GM21529 (cell line): ENCODE data around the gene CYP46A1.
"Not testable (repeated sequence)": the region's sequence is repeated elsewhere in the genome, so short reads cannot be mapped to it uniquely, and the experiment has no call there.

ENCODE experiments used
- ATAC-seq: cut with Tn5 transposase; IDR thresholded peaks from one replicate; pipeline ENCODE4 v1.9.1; 2021; ENCODE audit not compliant: unreplicated experiment

The CYP46A1 gene

DNA sequence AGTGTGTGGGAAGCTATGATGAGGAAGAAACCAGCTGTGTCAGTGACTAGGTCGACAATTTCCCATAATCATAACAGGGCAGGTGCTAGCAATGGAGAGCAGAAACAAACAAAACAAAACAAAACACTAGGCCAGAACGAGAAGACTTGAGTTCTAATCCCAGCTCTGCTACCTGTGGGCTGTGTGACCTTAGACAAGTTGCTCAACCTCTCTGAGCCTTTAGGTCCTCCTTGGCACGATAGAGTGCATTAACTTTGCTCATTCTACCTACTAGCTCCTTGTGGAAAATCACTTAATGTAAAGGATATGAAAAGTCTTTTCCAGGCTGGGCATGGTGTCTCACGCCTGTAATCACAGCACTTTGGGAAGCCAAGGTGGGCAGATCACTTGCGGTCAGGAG is 27.9 kb upstream of the CYP46A1 start:
- ATAC-seq = no peak

DNA sequence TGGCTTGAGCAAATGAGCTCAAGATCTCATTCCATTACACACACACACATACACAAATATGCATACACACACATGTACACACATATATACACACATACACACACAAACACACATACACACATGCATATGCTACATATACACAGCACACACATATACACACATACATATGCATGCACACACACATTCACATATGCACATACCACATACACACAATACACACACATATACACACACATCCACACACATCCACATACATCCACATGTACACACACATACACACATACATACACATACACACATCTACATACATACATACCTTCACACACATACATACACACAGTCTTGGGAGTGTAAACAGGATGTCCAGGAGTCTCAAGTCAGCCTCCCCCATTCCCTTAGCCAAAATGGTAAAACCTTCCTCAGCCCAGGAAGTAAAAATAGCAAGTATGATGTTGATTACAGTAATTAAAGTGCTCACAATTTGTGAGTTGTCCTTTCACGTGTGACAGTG is 26.4 kb upstream of the CYP46A1 start:
- ATAC-seq = no peak

DNA sequence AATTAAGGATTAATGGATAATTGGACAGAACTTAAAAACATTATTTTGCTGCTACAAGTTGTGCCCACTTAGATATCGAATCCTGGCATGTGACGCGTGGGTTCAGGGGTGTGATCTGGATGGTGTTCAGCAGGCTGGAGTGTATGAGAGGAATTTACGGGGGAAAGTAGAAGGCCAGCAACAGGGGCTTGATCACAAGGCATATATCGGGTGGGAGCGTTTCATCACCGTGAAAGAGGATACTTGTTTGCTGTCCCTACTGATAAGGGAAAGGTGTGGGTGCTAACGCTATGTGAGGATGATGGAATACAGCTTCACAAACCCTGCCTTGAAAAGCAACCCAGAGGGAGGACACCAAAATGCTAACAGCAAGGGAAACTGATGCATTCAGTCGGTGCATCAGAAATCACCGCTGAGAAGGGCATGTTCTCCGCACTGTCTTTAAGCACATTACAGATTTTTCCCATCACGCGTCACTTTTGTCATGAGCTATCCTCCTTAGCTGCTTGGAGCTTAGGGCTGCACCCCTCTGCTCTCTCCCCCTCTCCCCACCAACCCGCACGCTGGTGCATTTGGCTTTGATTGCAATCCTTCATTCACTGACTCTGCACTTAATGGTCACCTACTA is 25.8 kb upstream of the CYP46A1 start:
- ATAC-seq = no peak

DNA sequence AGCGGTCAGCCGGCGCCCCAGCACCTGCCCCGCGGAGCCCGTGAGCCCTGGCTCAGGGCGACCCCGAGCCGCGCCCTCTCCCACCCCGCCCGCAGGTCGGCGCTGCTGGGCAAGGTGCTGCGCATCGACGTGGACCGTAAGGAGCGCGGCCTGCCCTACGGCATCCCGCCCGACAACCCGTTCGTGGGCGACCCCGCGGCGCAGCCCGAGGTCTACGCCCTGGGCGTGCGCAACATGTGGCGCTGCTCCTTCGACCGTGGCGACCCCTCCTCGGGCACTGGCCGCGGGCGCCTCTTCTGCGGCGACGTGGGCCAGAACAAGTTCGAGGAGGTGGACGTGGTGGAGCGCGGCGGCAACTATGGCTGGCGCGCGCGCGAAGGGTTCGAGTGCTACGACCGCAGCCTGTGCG is 24.8 kb upstream of the CYP46A1 start:
- ATAC-seq = no peak

DNA sequence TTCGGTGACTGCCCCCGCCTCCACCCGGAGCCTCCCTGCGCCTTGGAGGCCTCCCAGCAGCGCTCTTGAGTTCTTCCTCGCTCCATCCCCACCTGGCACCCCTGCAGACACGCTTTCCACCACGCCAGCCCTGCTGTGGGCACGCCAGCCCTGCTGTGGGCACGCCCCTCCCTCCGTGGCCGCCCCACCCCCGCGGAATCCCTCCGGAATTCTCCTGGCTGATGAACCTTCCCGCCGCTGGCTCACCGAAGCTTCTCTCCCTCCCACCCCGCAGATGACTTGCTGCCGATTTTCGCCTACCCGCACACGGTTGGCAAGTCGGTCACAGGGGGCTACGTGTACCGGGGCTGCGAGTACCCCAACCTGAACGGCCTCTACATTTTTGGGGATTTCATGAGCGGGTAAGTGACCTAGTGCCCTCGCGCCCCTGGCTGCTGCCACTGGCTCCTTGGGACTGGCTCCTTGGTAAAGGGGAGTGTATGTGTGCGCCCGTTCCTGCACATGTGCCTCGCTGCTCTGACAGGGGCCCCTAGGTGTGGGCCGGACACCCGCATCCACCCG is 24.0 kb upstream of the CYP46A1 start:
- no peak for ATAC-seq

DNA sequence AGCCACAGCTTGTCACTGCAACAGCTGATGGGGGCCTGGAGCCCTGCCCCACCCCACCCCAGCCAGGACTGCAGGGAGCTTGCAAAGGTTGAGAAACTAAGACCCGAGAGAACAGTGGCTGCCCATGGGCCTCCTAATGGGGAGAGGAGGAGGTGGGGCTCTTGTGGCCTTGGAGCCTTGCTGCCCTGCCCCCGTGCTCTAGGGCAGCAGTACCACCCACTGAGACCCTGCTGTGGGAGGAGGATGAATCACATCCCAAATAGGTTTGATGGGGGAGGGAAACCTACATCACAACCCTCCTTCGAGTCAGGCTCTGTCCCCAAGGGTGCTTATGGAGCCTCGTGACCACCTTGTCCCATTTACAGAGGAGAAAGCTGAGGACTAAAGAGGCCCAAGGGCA is 23.3 kb upstream of the CYP46A1 start:
- no peak for ATAC-seq

DNA sequence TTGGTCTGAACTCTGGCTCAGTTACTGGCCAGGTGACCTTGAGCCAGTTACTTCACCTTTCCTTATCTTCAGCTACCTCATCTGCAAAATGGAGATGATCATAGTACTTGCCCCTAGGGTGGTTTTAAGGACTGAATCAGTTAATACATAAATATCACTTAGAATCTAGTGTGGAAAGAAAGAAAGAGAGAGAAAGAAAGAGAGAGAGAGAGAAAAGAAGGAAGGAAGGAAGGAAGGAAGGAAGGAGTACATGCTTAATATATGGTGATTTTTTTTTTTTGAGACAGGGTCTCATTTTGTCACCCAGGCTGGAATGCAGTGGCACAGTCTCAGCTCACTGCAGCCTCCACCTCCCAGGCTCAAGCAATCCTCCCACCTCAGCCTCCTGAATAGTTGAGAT is 22.9 kb upstream of the CYP46A1 start:
- ATAC-seq = not testable (repeated sequence)

DNA sequence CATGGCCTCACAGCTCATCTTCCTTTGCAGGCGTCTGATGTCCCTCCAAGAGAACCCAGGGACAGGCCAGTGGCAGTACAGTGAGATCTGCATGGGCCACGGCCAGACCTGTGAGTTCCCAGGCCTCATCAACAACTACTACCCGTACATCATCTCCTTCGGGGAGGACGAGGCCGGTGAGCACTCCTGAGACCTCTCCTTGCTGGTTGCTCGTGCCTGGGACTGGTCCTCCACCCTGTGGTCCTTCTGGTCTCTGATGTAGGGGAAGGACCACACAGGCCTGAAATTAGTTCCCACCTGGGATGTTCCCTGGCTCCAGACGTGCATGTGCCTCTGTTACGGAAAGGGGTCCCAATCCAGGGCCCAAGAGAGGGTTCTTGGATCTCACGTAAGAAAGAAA is 21.3 kb upstream of the CYP46A1 start:
- no peak for ATAC-seq

DNA sequence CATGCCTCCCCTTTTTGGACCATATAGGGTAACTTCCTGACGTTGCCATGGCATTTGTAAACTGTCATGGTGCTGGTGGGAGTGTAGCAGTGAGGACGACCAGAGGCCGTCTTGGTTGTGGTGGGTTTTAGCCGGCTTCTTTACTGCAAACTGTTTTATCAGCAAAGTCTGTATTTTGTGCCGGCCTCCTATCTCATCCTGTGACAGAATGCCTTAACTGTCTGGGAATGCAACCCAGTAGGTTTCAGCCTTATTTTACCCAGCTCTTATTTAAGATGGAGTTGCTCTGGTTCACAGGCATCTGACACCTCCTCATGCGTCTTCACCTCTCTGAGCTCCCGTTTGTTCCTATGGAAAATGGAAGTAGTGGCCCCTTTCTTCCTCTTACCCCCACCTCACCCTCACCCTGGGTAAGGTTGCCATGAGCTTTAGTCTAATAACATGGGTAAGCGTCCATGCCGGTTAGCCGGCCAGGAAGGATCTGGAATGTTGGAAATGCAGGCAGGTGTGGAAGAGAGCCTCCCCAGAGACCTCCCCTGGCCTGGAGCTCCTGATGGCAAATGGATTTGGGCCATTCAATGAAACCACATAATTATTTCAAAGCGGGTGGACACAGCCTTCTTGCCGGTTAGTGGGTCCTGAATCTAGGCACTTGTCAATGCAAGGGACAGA is 20.6 kb upstream of the CYP46A1 start:
- ATAC-seq = no peak

DNA sequence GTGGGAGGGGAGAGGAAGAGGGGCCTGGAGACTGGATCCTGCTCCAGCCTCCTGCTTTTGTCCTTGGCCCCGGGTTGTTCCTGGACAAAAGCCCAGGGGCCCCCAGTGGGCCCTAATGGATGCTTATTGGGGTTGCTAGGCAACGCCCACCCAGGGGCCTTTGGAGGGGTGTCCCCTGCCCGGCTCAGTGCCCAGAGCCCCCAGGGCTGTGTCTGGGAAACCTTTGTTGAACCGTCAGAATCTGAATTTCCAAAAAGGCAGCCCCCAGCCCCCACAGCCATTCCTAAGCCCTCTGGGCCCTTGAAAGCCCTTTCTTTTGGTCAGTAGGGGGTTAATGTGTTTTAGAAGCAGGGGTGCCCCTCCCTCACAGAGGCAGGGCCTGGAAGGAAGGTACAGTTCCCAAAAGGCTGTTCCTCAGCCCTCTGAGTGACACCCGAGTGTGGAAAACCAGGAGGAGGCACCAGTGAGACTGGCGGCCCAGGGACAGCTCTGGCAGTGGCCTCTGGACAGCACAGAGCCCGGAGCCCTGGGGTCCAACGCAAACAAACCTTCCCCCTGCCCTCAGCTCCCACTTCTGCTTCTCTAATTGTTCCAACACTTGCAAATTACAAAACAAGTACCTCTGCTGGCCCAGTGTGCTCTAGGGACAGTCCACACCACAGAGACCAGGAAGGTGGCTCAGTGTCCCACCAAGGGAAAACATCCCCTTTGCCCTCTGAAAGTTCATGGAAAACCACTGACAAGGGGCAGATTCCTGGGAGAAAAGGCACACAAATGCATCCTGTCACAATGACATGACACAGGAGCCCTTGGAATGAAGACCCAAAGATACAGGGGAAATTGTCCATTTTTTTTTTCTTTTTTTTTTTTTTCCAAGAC is 19.8 kb upstream of the CYP46A1 start:
- peak; percentile 19 for ATAC-seq

DNA sequence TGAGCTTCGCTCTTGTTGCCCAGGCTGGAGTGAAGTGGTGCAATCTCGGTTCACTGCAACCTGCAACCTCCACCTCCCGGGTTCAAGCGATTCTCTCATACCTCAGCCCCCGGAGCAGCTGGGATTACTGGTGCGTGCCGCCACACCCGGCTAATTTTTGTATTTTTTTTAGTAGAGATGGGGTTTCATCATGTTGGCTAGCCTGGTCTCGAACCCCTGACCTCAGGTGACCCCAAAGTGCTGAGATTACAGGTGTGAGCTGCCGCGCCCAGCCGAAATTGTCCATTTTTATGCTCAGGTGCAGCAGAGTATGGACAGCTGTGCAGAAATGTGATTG is 19.2 kb upstream of the CYP46A1 start:
- ATAC-seq = peak; percentile 62

DNA sequence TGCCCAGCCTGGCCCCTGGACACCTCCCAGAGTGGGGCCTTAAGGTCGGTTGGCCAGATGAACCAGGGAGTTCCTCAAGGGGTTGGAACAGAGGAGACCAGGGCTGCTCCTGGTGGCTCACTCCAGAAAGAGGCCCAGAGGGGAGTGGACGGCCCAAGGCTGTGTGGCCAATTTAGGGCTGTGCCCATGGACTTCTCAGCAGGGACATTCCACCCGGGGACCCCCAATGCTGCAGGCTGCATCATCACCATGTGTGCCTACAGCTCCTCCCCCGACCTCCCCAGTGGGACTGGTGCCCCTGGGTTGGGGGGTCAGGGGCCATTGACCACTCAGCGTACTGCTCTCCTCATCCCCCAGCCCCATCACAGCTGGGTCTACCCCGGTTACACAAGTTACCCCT is 17.6 kb upstream of the CYP46A1 start:
- ATAC-seq = no peak

DNA sequence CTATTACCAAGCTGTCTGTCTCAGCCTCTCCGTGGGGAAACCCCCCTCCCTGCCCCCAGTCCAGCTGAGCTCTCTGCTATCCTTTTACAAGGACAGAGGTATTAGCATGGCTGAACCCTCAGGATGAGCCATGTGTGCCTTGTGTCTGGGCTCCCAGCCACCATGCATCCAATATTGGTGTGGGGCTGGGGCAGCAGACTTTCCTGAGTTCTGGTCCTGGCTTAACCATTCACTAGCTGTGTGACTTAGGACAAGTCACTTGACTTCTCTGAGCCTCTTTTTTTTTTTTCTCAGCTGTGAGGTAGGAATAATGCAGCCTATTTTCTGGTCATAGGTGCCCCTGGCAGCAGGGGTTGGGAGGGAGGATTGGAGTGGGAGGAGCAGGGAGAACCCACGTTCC is 17.1 kb upstream of the CYP46A1 start:
- no peak for ATAC-seq

DNA sequence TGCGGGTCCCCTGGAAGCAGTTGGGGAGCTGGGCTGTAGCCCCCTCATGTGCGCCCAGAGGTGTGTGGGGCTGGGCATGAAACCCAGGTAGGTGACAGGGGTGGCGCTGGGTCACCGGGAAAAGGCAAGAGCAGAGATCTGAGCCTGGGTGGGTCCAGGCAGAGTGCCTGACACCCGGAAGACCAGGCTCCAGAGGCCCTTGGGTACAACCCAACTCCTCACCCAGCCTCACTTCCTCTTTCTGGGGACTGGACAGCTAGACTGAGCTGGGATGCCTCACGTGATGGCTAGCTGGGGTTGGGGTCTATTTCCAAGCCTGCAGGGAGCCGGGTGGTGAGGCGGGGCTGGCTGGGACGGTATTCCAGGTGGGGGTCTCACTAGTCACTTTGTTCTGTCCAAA is 16.3 kb upstream of the CYP46A1 start:
- no peak for ATAC-seq

DNA sequence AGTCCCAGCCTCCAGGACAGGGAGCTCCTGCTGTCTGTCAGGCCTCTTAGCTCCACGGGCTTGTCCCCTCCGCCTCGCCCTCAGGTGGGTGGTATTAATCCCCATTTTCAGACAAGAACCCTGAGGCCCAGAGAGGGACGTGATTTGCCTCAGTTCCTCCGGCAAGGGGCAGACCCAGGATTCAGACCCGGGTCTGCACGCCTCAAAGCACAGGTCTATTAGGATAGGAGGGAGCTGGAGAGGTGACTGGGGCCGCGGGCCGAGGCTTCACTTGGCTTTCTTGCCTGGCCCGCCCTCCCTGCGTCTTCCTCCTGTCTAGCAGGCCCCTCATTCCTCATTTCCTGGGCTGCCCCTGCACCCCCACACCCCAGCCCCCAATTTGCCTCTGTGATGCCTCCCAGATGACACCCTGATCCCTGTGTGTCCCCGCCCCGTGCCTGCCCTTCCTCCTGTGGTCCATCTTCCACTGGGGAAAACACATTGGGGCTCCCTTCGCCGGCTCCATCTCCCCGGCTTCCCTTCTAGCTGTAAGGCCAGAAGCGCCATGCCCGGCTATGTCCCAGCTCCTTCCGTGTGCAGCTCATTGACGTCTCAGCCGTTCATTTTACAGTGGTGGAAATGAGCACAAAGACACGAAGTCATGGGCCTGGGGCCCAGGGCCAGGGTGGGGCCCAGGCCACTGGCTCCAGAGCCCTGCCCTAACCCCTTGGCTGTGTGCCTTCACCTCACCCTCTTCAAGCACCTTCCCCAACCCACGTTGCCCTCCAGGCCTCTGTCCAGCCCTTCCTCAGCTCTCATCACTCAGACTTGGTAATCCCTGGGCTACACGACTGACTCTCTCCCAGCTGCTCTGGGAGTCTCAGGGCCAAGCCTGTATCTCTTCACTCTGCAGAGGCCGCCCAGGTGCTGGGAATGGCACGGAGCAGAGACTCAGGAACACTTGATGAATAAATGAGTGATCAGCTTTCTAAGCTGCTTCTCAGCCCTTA is 15.5 kb upstream of the CYP46A1 start:
- ATAC-seq = no peak

DNA sequence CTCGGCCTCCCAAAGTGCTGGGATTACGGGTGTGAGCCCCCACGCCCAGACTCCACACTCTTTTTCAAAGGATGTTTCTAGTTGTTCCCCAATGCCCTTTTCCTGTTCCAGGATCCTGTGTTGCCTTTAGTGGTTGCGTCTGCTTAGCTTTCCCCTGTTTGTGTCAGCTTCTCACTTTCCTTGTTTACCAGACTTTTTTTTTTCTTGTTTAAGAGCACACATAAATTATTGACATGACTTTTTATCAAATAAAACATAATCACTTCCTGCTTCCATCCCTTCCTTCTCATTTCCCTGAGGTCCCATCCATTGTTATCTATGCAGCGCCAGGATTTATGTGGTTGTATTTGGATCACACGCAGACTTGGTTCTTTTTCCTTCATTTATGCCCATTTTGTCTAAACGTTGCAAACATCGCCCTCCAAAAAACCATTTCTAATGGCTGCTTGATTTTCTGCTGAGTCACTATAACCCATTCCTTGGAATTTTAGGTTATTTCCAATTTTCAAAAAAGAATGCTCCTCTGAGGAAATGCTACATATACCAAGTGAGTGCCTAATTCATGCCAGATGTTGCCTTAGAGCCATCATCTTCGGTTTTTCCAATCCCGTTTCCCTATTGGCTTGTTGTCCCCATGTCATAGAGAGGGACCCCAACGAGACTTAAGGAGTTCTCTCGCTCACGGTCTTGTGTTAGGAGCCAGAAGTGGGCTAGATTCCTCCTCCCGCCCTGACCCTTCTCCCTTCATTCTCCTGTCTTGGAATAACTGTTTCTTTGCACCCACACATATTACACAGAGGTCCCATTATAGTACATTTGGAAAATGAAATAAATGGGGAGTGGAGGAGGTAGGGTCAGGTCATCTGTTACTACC is 13.5 kb upstream of the CYP46A1 start:
- no peak for ATAC-seq

DNA sequence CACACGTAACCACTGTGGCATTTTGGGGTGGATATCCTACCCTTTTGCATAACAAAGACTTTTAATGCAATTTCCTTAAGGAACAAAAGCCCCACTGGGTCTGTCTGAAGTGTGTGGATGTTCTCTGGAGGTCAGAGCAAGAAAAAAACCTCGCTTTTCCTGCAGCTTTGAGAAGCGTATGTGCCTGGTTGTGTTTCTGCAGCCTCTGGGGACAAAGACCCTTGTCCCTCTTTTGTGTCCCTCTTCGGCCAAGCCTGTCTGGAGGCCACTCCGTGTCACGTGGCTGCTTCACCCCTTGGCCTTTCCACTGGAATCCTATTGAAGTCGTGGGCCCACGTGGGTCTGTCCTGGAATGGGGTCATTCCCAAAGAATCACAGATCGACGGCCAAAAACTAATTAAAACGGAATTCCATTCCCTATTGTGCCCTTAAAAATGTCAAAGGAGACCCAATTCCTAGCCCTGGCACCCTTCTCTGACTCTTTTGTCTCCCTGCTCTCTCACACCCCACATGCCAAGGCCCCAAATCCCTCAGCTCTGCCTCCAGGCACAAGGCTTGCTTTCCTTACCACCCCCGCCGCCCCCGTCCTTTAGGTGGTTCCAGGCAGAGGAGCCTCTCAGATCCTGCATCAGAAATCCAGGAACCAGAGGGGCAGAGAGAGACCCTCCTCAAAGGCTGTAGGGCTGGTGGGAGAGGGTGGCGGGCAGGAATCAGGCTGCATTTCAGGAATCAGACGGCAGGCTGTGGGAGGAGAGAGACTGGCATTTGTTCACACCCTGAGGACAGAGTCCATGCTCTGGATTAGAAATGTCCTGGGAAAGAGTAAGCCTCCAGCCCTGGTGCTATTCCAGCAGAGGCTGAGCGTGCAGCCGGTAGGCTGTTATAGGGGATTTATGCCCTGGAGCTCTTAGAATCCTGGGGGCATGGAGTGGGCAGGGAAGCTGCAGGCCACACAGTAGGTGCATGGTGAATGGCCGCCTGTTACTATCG is 12.6 kb upstream of the CYP46A1 start:
- no peak for ATAC-seq
